ENCODE measurements around the gene ZNF200.
"Not testable (repeated sequence)": the region's sequence is repeated elsewhere in the genome, so short reads cannot be mapped to it uniquely, and the experiment has no call there.

Gene ZNF200

GRCh38 chr16:3197694-3198333, 37.1 kb downstream of the ZNF200 start:
- DNase-seq, result not testable (repeated sequence)

GRCh38 chr16:3195975-3196374, 39.0 kb downstream of the ZNF200 start:
- DNase-seq, result no peak

GRCh38 chr16:3194792-3195191, 40.2 kb downstream of the ZNF200 start:
- no peak for DNase-seq

- no peak for DNase-seq
Measured at GRCh38 chr16:3193221-3194212, 41.4 kb downstream of the ZNF200 start.

GRCh38 chr16:3192476-3193019, 42.4 kb downstream of the ZNF200 start:
- no peak for DNase-seq

GRCh38 chr16:3190949-3191353, 44.0 kb downstream of the ZNF200 start:
- DNase-seq, result no peak

GRCh38 chr16:3189869-3190268, 45.1 kb downstream of the ZNF200 start:
- no peak for DNase-seq

- DNase-seq, result no peak
Measured at GRCh38 chr16:3188925-3189825, 45.8 kb downstream of the ZNF200 start.

- DNase-seq, result no peak
Measured at GRCh38 chr16:3188675-3188924, 46.4 kb downstream of the ZNF200 start.

- peak; percentile 22 for DNase-seq
Measured at GRCh38 chr16:3187798-3188674, 46.9 kb downstream of the ZNF200 start, which contains the start of gene OR1F1. OR1F1 (plus strand) TSS chr16:3188204.

GRCh38 chr16:3186946-3187690, 47.8 kb downstream of the ZNF200 start:
- no peak for DNase-seq

GRCh38 chr16:3183445-3184139, 51.4 kb downstream of the ZNF200 start:
- DNase-seq, result no peak

- no peak for DNase-seq
Measured at GRCh38 chr16:3182608-3183444, 52.1 kb downstream of the ZNF200 start.

- DNase-seq, result not testable (repeated sequence)
Measured at GRCh38 chr16:3182293-3182607, 52.7 kb downstream of the ZNF200 start.

GRCh38 chr16:3180445-3180878, 54.5 kb downstream of the ZNF200 start:
- DNase-seq, result no peak

GRCh38 chr16:3179651-3180050, 55.3 kb downstream of the ZNF200 start:
- no peak for DNase-seq

GRCh38 chr16:3175157-3176093, 59.5 kb downstream of the ZNF200 start:
- no peak for DNase-seq

GRCh38 chr16:3174618-3175148, 60.3 kb downstream of the ZNF200 start:
- no peak for DNase-seq
